ENCODE measurements around the gene RNU1-4.
"Not testable (repeated sequence)": the region's sequence is repeated elsewhere in the genome, so short reads cannot be mapped to it uniquely, and the experiment has no call there.

Gene RNU1-4

DNA sequence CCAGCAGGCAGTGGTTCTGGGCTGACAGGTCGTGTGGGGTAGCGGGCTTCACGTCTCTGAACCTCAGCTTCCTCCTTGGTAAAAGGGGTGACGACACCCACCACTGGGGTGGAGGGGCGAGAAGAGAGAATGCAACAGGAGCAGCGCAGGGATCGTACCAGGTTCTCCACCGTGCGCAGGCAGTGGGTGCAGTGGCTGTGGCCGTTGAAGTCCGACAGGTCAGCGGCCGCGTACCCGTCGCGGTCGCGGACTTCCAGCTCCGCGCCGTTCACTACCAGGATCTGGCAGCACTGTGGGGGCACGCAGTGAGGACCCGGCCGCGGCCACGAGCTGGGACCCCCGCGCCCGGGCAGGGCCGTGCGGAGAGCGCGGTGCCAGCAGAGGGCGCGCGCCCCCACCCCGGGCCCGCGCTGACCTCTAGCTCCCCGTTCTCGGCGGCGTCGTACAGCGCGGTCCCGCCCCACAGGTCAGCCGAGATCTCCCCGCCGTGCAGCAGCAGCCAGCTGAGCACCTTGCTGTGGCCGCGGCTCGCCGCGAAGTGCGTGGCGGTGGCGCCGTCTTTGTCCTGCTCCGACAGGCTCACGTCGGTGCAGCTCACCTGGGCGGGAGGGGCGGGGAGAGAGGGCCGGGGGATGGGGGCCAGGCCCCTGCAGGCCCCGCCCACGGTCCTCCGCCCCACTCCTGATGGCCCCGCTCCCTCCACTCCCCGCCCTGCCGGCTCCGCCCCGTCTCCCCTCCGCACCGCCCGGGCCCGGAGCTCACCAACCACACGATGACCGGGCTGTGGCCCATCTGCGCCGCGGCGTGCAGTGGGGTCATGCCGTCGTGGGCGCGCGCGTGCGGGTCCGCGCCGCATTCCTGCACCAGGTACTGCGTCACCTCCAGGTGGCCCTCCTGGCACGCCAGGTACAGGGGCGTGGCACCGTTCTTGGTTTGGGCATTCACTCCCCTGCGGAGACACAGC lies 32.9 kb upstream of the RNU1-4 start:
- TF ChIP-seq, protein P1, sequence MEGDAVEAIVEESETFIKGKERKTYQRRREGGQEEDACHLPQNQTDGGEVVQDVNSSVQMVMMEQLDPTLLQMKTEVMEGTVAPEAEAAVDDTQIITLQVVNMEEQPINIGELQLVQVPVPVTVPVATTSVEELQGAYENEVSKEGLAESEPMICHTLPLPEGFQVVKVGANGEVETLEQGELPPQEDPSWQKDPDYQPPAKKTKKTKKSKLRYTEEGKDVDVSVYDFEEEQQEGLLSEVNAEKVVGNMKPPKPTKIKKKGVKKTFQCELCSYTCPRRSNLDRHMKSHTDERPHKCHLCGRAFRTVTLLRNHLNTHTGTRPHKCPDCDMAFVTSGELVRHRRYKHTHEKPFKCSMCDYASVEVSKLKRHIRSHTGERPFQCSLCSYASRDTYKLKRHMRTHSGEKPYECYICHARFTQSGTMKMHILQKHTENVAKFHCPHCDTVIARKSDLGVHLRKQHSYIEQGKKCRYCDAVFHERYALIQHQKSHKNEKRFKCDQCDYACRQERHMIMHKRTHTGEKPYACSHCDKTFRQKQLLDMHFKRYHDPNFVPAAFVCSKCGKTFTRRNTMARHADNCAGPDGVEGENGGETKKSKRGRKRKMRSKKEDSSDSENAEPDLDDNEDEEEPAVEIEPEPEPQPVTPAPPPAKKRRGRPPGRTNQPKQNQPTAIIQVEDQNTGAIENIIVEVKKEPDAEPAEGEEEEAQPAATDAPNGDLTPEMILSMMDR (IDR thresholded peaks at IDR 0.05): peak; percentile 36; the same call in 1 of the 2 replicates
- H3K27ac ChIP-seq: not testable (repeated sequence)

- H3K27ac ChIP-seq: not testable (repeated sequence)
Observed at GRCh38 chr1:16708704-16709103, 31.6 kb upstream of the RNU1-4 start.

- TF ChIP-seq, protein P1 (IDR thresholded peaks at IDR 0.05): peak; percentile 56
Observed at GRCh38 chr1:16709659-16710087, 30.6 kb upstream of the RNU1-4 start.

GRCh38 chr1:16710618-16711017 lies 29.7 kb upstream of the RNU1-4 start:
- H3K27ac ChIP-seq: not testable (repeated sequence)

More at GRCh38 chr1:16709659-16710087, 30.6 kb upstream of the RNU1-4 start:
- H3K27ac ChIP-seq: not testable (repeated sequence)

DNA sequence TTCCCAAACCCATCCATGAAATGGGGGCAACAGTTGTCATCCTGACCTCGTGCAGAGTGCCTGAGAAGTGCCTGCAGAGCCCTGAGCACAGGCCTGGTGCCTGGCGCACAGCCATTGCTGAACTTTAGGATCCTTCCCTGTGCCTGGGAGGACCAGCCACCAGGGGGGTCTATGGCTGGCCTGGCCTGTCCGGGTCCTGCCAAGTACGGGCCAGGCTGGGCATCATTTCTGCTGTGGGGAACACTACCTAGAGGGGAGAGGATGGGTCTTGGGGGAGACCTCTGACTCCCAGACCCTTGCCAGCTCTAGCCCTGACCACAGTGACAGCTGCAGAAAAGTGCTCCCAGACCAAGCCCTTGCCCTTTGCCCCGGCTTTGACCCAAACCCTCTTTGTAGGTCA lies 28.2 kb upstream of the RNU1-4 start:
- not testable (repeated sequence) for H3K27ac ChIP-seq

DNA sequence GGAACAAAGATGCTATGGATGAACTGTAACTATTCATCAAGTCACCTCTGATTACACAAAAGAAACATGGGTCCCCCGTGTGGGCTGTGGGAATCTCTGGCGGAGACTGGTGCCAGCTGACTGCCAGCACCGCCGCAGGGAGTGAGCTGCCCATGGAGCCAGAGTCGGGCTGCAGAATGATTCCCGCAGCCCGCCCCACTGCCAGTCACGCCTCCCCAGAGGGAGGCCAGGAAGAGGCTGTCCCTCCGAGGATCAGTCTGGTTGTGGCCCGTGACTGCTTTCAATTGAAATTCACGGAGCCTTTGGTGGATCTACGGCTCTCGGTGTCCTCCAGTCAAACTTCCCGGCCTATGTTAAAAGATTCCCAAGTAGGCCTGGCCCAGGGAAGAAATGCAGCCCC lies 27.7 kb upstream of the RNU1-4 start:
- not testable (repeated sequence) for H3K27ac ChIP-seq

- H3K27ac ChIP-seq: not testable (repeated sequence)
Observed at GRCh38 chr1:16712984-16713383, 27.3 kb upstream of the RNU1-4 start.

DNA sequence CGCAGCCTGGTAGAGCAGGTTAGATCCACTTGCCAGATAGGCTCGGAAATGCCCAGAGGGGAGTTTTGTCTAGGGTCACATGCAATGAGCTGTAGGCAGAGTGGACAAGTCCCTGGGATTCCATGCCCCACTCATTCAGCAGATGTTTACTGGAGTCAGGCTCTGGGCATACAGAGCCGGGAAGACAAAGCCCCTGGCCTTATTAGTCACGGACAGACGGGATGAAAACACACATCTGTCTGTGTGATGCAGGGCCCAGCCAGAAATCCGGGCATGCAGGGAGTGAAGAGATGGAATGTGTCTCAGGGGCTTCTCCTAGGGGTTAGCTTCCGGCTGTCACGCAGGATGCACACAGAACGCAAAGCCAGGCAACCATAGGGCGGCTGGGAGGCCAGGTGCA lies 26.8 kb upstream of the RNU1-4 start:
- H3K27ac ChIP-seq: not testable (repeated sequence)

DNA sequence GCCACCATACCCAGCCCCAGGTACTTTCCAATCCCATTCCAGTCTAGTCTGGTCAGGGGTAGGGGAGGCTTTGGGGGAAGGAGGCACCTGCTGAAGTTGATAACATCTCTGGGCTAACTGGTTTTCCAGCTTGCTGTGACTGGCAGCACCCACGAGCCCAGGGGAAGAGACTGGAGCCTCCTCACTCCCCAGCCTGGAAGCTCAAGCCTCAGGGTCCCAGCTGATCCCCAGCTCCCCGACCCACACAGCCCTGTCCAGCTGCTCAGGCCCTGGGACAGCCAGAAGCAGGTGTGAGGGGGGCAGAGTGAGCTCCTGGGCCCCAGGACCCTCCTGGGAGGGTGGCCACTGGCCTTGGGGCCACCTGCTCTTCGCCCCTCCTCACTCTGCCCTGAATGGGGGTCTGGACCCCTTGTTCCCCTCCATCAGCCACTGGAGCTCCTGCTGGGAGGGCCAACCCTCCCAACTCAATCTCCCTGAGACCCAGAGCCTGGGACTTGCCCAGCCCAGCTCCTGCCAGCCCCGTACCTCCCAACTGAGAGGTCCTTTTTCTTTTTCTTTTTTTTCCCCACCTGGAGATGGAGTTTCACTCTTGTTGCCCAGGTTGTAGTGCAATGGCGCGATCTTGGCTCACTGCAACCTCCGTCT lies 23.5 kb upstream of the RNU1-4 start:
- TF ChIP-seq, protein P1 (IDR thresholded peaks at IDR 0.05): no peak
- no peak for TF ChIP-seq ZFX (IDR thresholded peaks at IDR 0.05; ENCODE audit: borderline replicate concordance)
- H3K27ac ChIP-seq: no peak overlapping the region

DNA sequence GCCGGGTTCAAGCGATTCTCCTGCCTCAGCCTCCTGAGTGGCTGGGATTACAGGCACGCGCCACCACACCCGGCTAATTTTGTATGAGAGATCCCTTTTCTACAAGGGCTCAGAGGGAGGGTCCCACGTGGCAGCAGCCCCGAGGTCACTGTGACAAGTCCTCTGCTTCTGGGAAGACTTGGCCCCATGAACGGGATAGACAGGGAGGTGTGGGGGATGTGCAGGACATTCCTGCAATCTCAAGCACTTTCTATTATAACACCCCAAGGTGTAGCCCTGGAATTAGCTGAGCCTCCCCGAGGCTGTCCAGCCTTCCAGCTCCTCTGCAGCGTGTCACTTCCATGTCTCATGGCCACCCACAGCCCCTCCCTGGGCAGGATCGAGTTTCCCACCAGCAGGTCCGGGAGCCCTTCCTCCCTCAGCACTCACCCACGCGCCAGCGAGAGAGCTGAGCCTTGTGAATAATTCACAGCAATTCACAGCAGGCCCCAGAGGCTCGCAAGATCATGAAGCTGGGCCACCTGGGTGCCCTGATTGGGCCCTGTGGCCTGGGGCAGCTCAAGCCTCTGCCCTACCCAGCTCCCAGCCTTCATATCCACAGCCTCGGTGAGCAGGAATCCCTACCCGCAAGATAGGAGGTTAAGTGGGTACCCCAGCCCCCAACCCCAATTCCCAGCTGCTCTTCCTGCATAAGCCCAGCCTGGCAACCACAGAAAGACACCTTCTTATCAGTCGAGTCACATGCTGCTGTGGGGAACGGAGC lies 22.8 kb upstream of the RNU1-4 start:
- H3K27ac ChIP-seq: no peak overlapping the region

GRCh38 chr1:16718099-16718907 lies 22.0 kb upstream of the RNU1-4 start:
- not testable (repeated sequence) for H3K27ac ChIP-seq

More for the DNA sequence above, 22.8 kb upstream of the RNU1-4 start:
- TF ChIP-seq, protein P1 (IDR thresholded peaks at IDR 0.05): no peak
- TF ChIP-seq ZFX (IDR thresholded peaks at IDR 0.05; ENCODE audit: borderline replicate concordance): no peak

All from 22Rv1 (cell line).